Activated T-helper 9 cell treated with anti-CD3 and anti-CD28 coated beads, Interleukin-2, amount 50 U/mL, for 16 hours (primary cell): ENCODE measurements around the gene GSTA3.
"Not testable (repeated sequence)": the region's sequence is repeated elsewhere in the genome, so short reads cannot be mapped to it uniquely, and the experiment has no call there.

Experiments
- DNase-seq: peaks from one replicate; pipeline ENCODE4 v3.0.0-alpha.2; 2020; ENCODE audit warnings: low read depth

GSTA3 gene

GRCh38 chr6:52910091-52910490, 593 bp upstream of the GSTA3 start:
- DNase-seq, result no peak

GRCh38 chr6:52909131-52909530, 367 bp downstream of the GSTA3 start:
- no peak for DNase-seq

- DNase-seq, result no peak
Measured at GRCh38 chr6:52908526-52908925, 972 bp downstream of the GSTA3 start.

GRCh38 chr6:52904562-52905279, 4.8 kb downstream of the GSTA3 start:
- no peak for DNase-seq

GRCh38 chr6:52900536-52900935, 9.0 kb downstream of the GSTA3 start:
- DNase-seq, result no peak

GRCh38 chr6:52895790-52896189, 13.7 kb downstream of the GSTA3 start:
- not testable (repeated sequence) for DNase-seq

GRCh38 chr6:52894285-52894684, 15.2 kb downstream of the GSTA3 start:
- DNase-seq, result no peak

GRCh38 chr6:52893803-52894202, 15.7 kb downstream of the GSTA3 start:
- no peak for DNase-seq

- DNase-seq, result no peak
Measured at GRCh38 chr6:52893221-52893620, 16.3 kb downstream of the GSTA3 start.

- DNase-seq, result no peak
Measured at GRCh38 chr6:52890018-52890417, 19.5 kb downstream of the GSTA3 start.

- DNase-seq, result no peak
Measured at GRCh38 chr6:52887910-52888524, 21.5 kb downstream of the GSTA3 start.

GRCh38 chr6:52881996-52882841, 27.3 kb downstream of the GSTA3 start:
- peak; percentile 37 for DNase-seq

- no peak for DNase-seq
Measured at GRCh38 chr6:52881662-52881995, 27.9 kb downstream of the GSTA3 start.

- DNase-seq, result no peak
Measured at GRCh38 chr6:52877786-52878185, 31.7 kb downstream of the GSTA3 start.

- no peak for DNase-seq
Measured at GRCh38 chr6:52877168-52877567, 32.3 kb downstream of the GSTA3 start.

- DNase-seq, result no peak
Measured at GRCh38 chr6:52876056-52876787, 33.3 kb downstream of the GSTA3 start.

GRCh38 chr6:52872031-52872430, 37.5 kb downstream of the GSTA3 start:
- no peak for DNase-seq

GRCh38 chr6:52871621-52872020, 37.9 kb downstream of the GSTA3 start:
- no peak for DNase-seq

- not testable (repeated sequence) for DNase-seq
Measured at GRCh38 chr6:52870335-52871091, 39.0 kb downstream of the GSTA3 start.

GRCh38 chr6:52868899-52869298, 40.6 kb downstream of the GSTA3 start:
- not testable (repeated sequence) for DNase-seq

GRCh38 chr6:52868240-52868639, 41.3 kb downstream of the GSTA3 start:
- DNase-seq, result no peak

GRCh38 chr6:52861151-52861550, 48.3 kb downstream of the GSTA3 start:
- not testable (repeated sequence) for DNase-seq
